Endometrium (tissue), 2 donors: Measurements from ENCODE around the gene PSMC1.
A peak's percentile ranks its signal among the peaks of the same experiment; 100 is the strongest.
"Not testable (repeated sequence)": the region's sequence is repeated elsewhere in the genome, so short reads cannot be mapped to it uniquely, and the experiment has no call there.

Source experiments
- FAIRE-seq: peaks from 2 replicates; lab custom pipeline; 2012; peaks lifted over from hg19 to GRCh38; lab: Jason Lieb, UNC
- donor health status: control.
- donor health status: control.

PSMC1 gene

GRCh38 chr14:90256354-90257131, at the start of gene PSMC1:
TSS of gene PSMC1 (plus strand) at chr14:90256553. CDS start at chr14:90256598, 45 bp downstream.
- peak; percentile 77 for FAIRE-seq

GRCh38 chr14:90213099-90213748, 43.1 kb upstream of the PSMC1 start:
- FAIRE-seq: no peak

- no peak for FAIRE-seq
Measured at GRCh38 chr14:90228478-90228877, 27.9 kb upstream of the PSMC1 start.

GRCh38 chr14:90229942-90230341, 26.4 kb upstream of the PSMC1 start:
- not testable (repeated sequence) for FAIRE-seq

DNA sequence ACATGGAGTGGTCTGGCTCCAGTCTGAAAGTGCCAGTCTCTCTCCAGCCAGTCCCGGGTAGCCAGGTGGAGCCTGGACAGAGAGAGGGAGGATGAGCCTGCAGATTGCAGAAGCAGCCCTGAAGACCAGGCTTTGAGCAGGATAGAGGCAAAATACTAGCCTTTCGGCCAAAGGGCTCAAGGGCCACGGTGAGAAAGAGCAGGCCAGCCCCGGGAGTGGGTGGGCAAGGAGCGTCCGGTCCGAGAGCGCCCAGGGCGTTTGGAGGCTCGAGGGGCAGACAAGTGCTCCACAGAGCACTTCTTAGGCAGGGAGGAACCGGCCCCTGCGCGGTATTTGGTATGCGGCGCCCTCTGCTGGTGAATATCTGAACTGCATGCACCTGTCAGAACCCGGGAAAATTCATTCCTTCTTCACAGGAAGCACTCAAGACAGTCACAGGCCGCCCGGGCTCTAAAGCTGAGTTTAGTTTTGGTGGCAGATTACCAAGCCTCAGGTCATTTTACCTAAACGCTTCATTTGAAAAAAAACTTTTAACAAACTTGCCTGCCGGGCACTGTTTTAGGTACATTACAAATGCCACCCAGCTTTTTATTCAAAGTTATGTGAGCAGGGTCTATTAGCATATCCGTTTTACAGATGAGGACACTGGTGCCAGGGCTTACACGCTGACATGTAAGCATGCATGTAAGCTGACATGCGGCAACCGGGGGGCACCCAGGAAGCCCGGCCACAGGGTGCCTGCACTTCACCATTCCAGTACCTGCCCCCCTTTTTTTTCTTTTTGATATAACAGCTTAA, 21.0 kb upstream of the PSMC1 start:
- no peak for FAIRE-seq

DNA sequence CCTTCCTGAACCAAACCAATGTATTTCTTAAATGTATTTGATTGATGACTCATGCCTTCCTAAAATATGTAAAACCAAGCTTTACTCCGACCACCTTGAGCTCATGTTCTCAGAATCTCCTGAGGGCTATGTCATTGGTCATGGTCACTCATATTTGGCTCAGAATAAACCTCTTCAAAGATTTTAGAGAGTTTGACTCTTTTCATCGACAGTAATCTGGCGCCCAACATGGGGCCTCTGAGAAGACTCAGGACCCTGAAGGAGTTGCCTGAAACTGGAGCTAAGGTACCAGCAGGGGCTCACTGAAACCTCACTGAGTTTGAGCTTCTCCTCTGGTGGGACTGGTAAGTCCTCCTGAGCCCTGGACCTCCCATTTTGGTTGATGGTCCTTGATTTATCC, 17.2 kb upstream of the PSMC1 start:
- FAIRE-seq: no peak

DNA sequence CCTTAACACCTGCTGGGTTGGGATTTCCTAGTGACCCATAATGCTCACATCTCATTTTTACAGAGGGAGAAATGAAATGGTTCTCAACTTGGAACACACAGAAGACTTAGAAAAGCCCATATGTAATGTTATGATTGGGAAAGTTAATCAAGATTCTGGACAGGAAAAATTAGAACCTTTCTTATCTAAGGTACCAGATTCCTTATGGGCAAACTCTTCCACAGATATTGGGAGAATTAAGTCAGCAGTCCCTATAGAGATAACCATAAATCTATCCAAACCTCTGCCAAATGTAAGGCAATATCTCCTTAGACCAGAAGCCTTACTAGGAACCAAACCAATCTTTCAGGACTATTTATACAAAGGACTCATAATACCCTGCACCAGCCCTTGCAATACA, 13.9 kb upstream of the PSMC1 start:
- no peak for FAIRE-seq

DNA sequence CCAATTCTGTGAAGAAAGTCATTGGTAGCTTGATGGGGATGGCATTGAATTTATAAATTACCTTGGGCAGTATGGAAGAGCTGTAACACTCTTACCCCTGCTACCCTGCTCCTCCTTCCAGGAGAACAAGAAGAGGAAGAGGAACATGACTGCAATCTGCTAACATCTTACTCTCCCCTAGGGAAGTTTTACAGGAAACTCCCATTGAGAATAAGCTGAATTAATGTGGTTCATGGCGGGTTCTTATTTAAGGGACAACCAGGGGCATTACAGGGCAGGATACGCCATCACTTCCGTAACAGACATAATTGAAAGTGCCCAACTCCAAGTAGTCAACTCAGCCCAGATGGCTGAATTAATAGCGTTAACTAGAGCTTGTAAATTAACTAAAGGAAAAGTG, 9.4 kb upstream of the PSMC1 start:
- no peak for FAIRE-seq

GRCh38 chr14:90247441-90247840, 8.9 kb upstream of the PSMC1 start:
- FAIRE-seq: not testable (repeated sequence)

- no peak for FAIRE-seq
Measured at GRCh38 chr14:90248594-90248993, 7.8 kb upstream of the PSMC1 start.

GRCh38 chr14:90253826-90254225, 2.5 kb upstream of the PSMC1 start:
- FAIRE-seq: no peak

- FAIRE-seq: no peak
Measured at GRCh38 chr14:90255871-90256270, 482 bp upstream of the PSMC1 start.

GRCh38 chr14:90263748-90264449, 7.5 kb downstream of the PSMC1 start:
- FAIRE-seq: no peak

GRCh38 chr14:90266441-90267154, 10.2 kb downstream of the PSMC1 start:
- FAIRE-seq: no peak

DNA sequence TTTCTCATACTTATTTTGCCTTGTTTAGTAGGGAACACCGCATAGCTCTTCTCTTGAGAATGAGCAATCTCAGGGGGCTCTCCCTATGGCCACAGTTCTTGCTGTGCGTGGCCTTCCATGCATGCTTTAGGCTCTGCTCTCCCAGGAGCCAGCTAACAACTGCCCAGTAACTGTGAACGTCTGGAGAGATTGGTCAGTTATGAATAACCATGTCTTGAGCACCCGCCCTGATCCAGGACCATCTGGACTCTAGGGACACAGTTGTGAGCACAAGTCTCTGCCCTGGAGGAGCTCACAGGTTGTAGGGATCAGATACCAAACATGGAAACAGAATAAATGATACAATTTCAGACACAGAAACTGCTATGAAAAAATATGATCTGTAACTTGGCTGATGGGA, 12.1 kb downstream of the PSMC1 start:
- FAIRE-seq: no peak

- FAIRE-seq: no peak
Measured at GRCh38 chr14:90272523-90272922, 16.2 kb downstream of the PSMC1 start.

DNA sequence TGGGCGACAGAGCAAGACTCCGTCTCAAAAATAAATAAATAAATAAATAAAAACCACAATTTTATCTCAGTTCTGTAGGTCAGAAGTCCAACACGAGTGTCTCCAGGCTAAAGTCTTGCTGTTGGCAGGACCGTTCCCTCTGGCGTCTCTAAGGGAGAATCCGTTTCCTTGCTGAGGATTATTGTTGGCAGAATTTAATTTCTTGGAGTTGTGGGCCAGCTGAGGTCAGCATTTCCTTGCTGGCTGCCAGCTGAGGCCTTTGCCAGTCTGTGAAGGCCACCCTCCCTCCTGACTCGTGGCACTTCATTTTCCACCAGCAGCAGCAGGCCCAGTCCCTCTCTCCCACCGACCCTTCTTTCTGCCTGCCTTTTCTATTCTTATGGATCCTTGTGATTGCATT, 17.2 kb downstream of the PSMC1 start:
- FAIRE-seq: no peak

DNA sequence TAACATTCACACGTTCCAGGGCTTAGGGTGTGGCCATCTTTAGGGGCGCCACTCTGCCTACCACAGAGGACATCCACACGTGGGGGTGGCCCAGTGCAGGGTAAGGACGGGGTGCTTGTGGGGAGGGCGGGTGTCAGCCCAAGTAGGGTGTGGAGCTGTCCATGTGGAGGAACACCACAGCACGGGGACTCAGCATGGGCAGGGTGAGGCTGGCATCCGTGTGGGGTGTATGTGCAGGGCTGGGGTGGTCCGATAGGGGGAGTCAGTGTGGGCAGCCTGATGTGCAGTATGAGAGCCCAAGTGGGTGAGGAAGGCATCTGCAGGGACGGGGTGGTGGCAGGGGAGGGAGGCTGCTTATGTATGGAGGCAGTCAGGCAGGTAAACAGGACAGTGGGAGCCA, 17.7 kb downstream of the PSMC1 start:
- FAIRE-seq: no peak

GRCh38 chr14:90274808-90275457, 18.6 kb downstream of the PSMC1 start:
- FAIRE-seq: no peak

GRCh38 chr14:90275458-90275814, 19.1 kb downstream of the PSMC1 start:
- FAIRE-seq: no peak

- FAIRE-seq: no peak
Measured at GRCh38 chr14:90275820-90276219, 19.5 kb downstream of the PSMC1 start.
